Thyroid gland (tissue), 4 donors: ENCODE measurements around the gene ATF4.
"Not testable (repeated sequence)": the region's sequence is repeated elsewhere in the genome, so short reads cannot be mapped to it uniquely, and the experiment has no call there.

Experiments used
- POLR2A ChIP-seq, 2 donors: fragments of 450-650 bp; IDR thresholded peaks; one replicate each; pipeline ENCODE4 v1.6.1; 2017; ENCODE audit warnings: antibody characterized with exemption in 2 of 2, mild to moderate bottlenecking in 2 of 2, moderate library complexity in 1 of 2
- TF ChIP-seq, protein P1 (sequence below), 6 experiments: fragments of 200-600 bp in 3 of 6; fragments of 450-650 bp in 3 of 6; sonication (generic) in 3 of 6; IDR thresholded peaks; one replicate each; pipeline ENCODE4 v1.5.1; 2016 to 2019; ENCODE audit warnings: antibody characterized with exemption in 6 of 6, mild to moderate bottlenecking in 2 of 6, inconsistent platforms in 1 of 6, moderate library complexity in 1 of 6

DNA sequence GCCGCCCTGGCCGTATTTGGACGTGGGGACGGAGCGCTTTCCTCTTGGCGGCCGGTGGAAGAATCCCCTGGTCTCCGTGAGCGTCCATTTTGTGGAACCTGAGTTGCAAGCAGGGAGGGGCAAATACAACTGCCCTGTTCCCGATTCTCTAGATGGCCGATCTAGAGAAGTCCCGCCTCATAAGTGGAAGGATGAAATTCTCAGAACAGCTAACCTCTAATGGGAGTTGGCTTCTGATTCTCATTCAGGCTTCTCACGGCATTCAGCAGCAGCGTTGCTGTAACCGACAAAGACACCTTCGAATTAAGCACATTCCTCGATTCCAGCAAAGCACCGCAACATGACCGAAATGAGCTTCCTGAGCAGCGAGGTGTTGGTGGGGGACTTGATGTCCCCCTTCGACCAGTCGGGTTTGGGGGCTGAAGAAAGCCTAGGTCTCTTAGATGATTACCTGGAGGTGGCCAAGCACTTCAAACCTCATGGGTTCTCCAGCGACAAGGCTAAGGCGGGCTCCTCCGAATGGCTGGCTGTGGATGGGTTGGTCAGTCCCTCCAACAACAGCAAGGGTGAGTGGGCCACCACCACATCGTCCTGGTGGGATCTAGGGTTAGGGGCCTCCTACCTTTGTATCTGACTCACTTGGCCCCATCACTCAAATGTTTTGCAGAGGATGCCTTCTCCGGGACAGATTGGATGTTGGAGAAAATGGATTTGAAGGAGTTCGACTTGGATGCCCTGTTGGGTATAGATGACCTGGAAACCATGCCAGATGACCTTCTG is 934 bp downstream of the ATF4 start:
- TF ChIP-seq, protein P1, sequence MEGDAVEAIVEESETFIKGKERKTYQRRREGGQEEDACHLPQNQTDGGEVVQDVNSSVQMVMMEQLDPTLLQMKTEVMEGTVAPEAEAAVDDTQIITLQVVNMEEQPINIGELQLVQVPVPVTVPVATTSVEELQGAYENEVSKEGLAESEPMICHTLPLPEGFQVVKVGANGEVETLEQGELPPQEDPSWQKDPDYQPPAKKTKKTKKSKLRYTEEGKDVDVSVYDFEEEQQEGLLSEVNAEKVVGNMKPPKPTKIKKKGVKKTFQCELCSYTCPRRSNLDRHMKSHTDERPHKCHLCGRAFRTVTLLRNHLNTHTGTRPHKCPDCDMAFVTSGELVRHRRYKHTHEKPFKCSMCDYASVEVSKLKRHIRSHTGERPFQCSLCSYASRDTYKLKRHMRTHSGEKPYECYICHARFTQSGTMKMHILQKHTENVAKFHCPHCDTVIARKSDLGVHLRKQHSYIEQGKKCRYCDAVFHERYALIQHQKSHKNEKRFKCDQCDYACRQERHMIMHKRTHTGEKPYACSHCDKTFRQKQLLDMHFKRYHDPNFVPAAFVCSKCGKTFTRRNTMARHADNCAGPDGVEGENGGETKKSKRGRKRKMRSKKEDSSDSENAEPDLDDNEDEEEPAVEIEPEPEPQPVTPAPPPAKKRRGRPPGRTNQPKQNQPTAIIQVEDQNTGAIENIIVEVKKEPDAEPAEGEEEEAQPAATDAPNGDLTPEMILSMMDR (IDR thresholded peaks at IDR 0.05) = not testable (repeated sequence)
- not testable (repeated sequence) for TF ChIP-seq POLR2A (IDR thresholded peaks at IDR 0.05)
